Activated T-cell treated with anti-CD3 and anti-CD28 coated beads, Interleukin-2, amount 50 U/mL, for 24 hours (primary cell): ENCODE data around the gene PRKCE.
A peak's percentile ranks its signal among the peaks of the same experiment; 100 is the strongest.

Source experiments
- DNase-seq: peaks from one replicate; pipeline ENCODE4 v3.0.0-alpha.2; 2020
- H3K27ac Mint-ChIP-seq: 2 replicates; pipeline ENCODE4 v1.8.0; 2020; ENCODE audit warnings: mild to moderate bottlenecking, mixed read lengths
- H3K27me3 Mint-ChIP-seq: 2 replicates; pipeline ENCODE4 v1.8.0; 2020; ENCODE audit warnings: mixed read lengths
- H3K36me3 Mint-ChIP-seq: 2 replicates; pipeline ENCODE4 v1.8.0; 2020; ENCODE audit warnings: low read depth, mixed read lengths
- H3K4me1 Mint-ChIP-seq: 2 replicates; pipeline ENCODE4 v1.8.0; 2020; ENCODE audit warnings: low read depth, mixed read lengths
- H3K4me3 Mint-ChIP-seq: 2 replicates; pipeline ENCODE4 v1.8.0; 2020; ENCODE audit warnings: mild to moderate bottlenecking, moderate library complexity, mixed read lengths
- H3K9me3 Mint-ChIP-seq: 2 replicates; pipeline ENCODE4 v1.8.0; 2020; ENCODE audit warnings: mixed read lengths

Gene PRKCE

DNA sequence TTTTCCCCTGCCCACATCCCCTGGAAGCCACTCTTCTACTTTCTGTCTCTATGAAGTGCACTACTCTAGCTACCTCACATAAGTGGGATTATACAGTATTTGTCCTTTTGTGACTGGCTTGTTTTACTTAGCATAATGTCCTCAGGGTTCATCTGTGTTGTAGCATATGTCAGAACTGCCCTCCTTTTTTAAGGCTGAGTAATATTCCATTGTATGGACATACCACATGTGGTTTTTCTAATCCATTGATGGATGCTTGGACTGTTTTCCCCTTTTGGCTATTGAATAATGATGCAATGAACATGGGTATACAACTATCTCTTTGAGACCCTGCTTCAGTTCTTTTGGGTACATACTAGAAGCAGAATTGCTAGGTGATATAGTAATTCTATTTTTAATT, 95.9 kb downstream of the PRKCE start:
- no peak overlapping the region for H3K4me3 Mint-ChIP-seq
- peaks cover 28% of the 10 kb centered on the region for H3K4me1 Mint-ChIP-seq
- H3K36me3 Mint-ChIP-seq = peaks cover 3% of the 10 kb centered on the region
- no peak overlapping the region for H3K27ac Mint-ChIP-seq
- H3K27me3 Mint-ChIP-seq = no peaks in the 10 kb centered on the region
- DNase-seq = no peak
- peaks cover 3% of the 10 kb centered on the region for H3K9me3 Mint-ChIP-seq

- Mint-ChIP-seq H3K9me3 (peaks cover 3% of the 10 kb centered on the region), H3K36me3 (peaks cover 3% of the 10 kb centered on the region), H3K27ac (no peak overlapping the region), H3K4me1 (peaks cover 28% of the 10 kb centered on the region), H3K4me3 (no peak overlapping the region), H3K27me3 (no peaks in the 10 kb centered on the region)
- no peak for DNase-seq
These were observed 96.8 kb downstream of the PRKCE start for GRCh38 chr2:45748239-45748638.

DNA sequence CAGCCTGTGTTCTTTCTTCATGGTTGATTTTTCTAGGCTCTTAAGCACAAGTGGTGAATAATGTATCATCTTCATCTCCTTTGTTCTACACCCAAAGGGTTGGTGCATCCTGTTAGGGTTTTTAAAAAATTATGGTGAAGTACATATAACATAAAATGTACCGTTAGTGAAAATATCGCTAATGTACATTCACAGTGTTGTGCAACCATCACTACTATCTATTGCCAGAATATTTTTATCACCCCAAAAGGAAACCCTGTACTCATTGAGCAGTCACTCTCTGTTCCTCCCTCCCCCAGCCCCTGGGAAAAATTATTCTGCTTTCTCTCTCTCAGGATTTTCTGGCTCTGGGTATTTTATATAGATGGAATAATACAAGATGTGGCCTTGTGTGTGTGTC, 98.5 kb downstream of the PRKCE start:
- Mint-ChIP-seq H3K4me1 (peaks cover 28% of the 10 kb centered on the region), H3K9me3 (peaks cover 3% of the 10 kb centered on the region), H3K36me3 (peaks cover 3% of the 10 kb centered on the region), H3K27ac (peak overlapping the region; percentile 69), H3K27me3 (no peaks in the 10 kb centered on the region), H3K4me3 (no peak overlapping the region)
- no peak for DNase-seq

DNA sequence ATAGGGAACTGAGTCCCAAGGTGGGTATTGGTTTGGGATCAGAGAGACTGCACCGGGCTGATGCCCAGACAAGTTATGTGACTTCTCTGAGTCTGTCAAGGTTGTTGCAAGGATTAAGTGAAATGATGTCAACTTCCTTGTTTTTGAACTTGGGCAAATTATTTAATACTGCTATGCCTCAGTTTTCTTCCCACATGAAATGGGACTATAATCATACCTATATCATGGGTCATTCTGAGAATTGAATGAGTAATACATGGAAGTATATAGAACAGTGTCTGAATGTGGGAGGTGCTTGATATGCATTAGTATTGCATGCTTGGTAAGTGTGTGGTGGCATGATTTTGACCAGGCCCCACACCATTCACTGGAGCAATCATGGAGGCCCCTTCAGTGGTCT, 99.0 kb downstream of the PRKCE start:
- peak overlapping the region; percentile 69 for H3K27ac Mint-ChIP-seq
- peaks cover 28% of the 10 kb centered on the region for H3K4me1 Mint-ChIP-seq

GRCh38 chr2:45753381-45753780, 101.9 kb downstream of the PRKCE start:
- Mint-ChIP-seq H3K4me3 (no peak overlapping the region), H3K27me3 (no peaks in the 10 kb centered on the region), H3K4me1 (peaks cover 27% of the 10 kb centered on the region), H3K27ac (no peak overlapping the region), H3K36me3 (no peaks in the 10 kb centered on the region), H3K9me3 (no peaks in the 10 kb centered on the region)
- no peak for DNase-seq

More for the DNA sequence above, 99.0 kb downstream of the PRKCE start:
- Mint-ChIP-seq H3K27me3 (no peaks in the 10 kb centered on the region), H3K36me3 (peaks cover 3% of the 10 kb centered on the region), H3K4me3 (no peak overlapping the region), H3K9me3 (peaks cover 3% of the 10 kb centered on the region)
- no peak for DNase-seq

- peaks cover 22% of the 10 kb centered on the region for H3K4me1 Mint-ChIP-seq
- no peaks in the 10 kb centered on the region for H3K36me3 Mint-ChIP-seq
- H3K9me3 Mint-ChIP-seq = no peaks in the 10 kb centered on the region
- no peak overlapping the region for H3K4me3 Mint-ChIP-seq
- no peaks in the 10 kb centered on the region for H3K27me3 Mint-ChIP-seq
- DNase-seq = no peak
- H3K27ac Mint-ChIP-seq = no peak overlapping the region
These were observed 102.9 kb downstream of the PRKCE start for GRCh38 chr2:45754131-45755010.

DNA sequence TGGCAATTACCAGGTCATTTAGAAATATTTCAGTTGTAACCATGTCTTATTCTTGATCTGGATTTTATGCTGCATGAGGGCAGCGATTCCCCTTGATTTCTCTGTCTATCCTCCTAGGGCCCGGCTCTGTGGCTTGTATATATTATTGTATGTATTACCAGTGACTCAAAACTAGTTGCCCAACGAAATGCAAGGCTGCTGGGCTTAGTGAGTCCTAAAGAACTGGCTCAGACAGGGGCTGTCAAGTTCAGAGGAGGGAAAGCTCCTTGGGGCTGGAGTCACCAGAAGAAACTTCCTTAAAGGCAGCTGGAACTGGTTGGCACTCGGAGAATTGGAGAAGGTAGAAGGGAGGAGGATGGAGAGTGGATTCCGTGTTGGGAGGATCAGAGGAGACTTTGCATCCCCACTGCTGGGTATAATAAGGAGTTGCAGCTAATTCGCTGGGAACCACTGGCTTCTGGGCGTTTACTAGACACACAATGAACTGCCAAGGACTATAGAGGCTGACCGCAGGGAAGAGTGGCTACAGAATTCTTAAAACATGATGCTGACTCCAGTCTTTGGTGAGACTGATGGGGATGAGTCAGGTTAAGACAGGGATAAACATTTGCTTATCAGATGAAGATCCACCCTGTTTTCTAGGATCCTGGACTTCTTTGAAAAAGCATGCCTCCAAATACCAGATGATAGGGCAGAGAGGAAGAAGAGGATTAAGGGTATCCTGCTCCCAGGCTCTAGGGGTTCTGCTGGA, 104.3 kb downstream of the PRKCE start:
- H3K4me3 Mint-ChIP-seq = no peak overlapping the region
- H3K27me3 Mint-ChIP-seq = no peaks in the 10 kb centered on the region
- H3K4me1 Mint-ChIP-seq = peaks cover 8% of the 10 kb centered on the region
- H3K36me3 Mint-ChIP-seq = no peaks in the 10 kb centered on the region
- no peaks in the 10 kb centered on the region for H3K9me3 Mint-ChIP-seq
- DNase-seq = no peak
- H3K27ac Mint-ChIP-seq = no peak overlapping the region

- no peak overlapping the region for H3K4me3 Mint-ChIP-seq
- H3K27ac Mint-ChIP-seq = no peak overlapping the region
- peaks cover 1% of the 10 kb centered on the region for H3K4me1 Mint-ChIP-seq
- no peaks in the 10 kb centered on the region for H3K36me3 Mint-ChIP-seq
- DNase-seq = no peak
- no peaks in the 10 kb centered on the region for H3K27me3 Mint-ChIP-seq
- no peaks in the 10 kb centered on the region for H3K9me3 Mint-ChIP-seq
These were observed 106.5 kb downstream of the PRKCE start for GRCh38 chr2:45758018-45758417.

- Mint-ChIP-seq H3K9me3 (no peaks in the 10 kb centered on the region), H3K4me1 (peaks cover 1% of the 10 kb centered on the region), H3K27me3 (no peaks in the 10 kb centered on the region), H3K4me3 (no peak overlapping the region), H3K36me3 (no peaks in the 10 kb centered on the region), H3K27ac (no peak overlapping the region)
- DNase-seq = no peak
These were observed 107.9 kb downstream of the PRKCE start for GRCh38 chr2:45759310-45759851.

DNA sequence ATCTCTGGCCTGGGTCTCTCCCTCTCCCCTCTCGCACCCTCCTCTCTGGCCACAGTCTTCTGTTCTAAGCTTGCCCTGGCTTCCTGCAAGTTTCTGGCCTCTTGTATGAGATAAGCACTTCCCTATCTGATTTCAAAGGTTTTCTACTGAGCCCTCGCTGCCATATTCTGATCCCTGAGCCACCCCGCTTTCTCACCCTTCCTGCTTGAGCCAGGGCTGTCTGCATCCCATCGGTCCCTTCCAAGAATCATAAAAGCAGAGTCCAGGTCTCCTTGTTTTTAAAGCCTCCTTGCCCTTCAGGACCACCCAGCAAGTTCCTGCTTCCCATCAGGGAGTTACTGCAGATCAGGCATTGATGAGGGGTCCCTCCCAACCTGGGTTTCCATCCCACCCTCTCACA, 110.2 kb downstream of the PRKCE start:
- Mint-ChIP-seq H3K36me3 (no peaks in the 10 kb centered on the region), H3K4me1 (no peaks in the 10 kb centered on the region), H3K9me3 (no peaks in the 10 kb centered on the region), H3K27ac (no peak overlapping the region), H3K27me3 (no peaks in the 10 kb centered on the region), H3K4me3 (no peak overlapping the region)
- DNase-seq = no peak

- Mint-ChIP-seq H3K27ac (no peak overlapping the region), H3K4me3 (no peak overlapping the region), H3K36me3 (no peaks in the 10 kb centered on the region), H3K9me3 (no peaks in the 10 kb centered on the region), H3K4me1 (no peaks in the 10 kb centered on the region), H3K27me3 (no peaks in the 10 kb centered on the region)
- no peak for DNase-seq
These were observed 111.8 kb downstream of the PRKCE start for GRCh38 chr2:45763255-45763654.

GRCh38 chr2:45763797-45764196, 112.3 kb downstream of the PRKCE start:
- Mint-ChIP-seq H3K27me3 (no peaks in the 10 kb centered on the region), H3K27ac (no peak overlapping the region), H3K9me3 (no peaks in the 10 kb centered on the region), H3K36me3 (no peaks in the 10 kb centered on the region), H3K4me1 (no peaks in the 10 kb centered on the region), H3K4me3 (no peak overlapping the region)
- DNase-seq = no peak

- Mint-ChIP-seq H3K27ac (no peak overlapping the region), H3K4me3 (no peak overlapping the region), H3K4me1 (peaks cover 3% of the 10 kb centered on the region), H3K9me3 (no peaks in the 10 kb centered on the region), H3K27me3 (no peaks in the 10 kb centered on the region), H3K36me3 (no peaks in the 10 kb centered on the region)
- no peak for DNase-seq
These were observed 113.7 kb downstream of the PRKCE start for GRCh38 chr2:45765007-45765727.

DNA sequence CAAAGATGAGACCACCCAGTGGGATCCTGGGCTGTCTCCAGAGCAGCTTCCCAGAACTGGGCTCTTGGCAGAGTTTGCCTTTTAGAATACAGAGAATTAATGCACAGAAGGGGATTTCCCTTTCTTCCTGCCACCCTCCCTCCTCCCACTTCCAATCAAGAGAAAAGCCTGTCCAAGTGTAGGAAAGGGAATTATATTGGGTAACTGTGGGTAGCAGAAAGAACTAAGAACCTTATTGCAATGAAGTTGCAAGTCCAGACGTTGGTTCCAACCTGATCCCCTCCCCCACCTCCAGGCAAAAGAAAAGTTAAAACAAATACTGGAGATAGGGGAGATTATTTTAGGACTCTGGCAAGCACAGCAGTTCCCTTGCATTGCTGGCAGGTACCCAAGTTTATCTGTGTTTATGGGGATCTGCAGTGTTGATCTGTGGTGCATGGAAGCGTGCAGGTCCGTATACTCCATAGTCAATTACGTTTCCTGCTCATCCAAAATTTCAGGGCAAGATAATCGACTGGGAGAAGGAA, 114.3 kb downstream of the PRKCE start:
- H3K27me3 Mint-ChIP-seq = no peaks in the 10 kb centered on the region
- H3K9me3 Mint-ChIP-seq = no peaks in the 10 kb centered on the region
- H3K36me3 Mint-ChIP-seq = no peaks in the 10 kb centered on the region
- no peak for DNase-seq
- H3K4me3 Mint-ChIP-seq = no peak overlapping the region
- H3K4me1 Mint-ChIP-seq = peaks cover 3% of the 10 kb centered on the region
- no peak overlapping the region for H3K27ac Mint-ChIP-seq
